CD4-positive, CD25-positive, alpha-beta regulatory T cell (primary cell): ENCODE measurements around the gene LGALS14. TPM values are rescaled to one million over a fixed set of nuclear protein-coding genes. Genes with fewer than 3 reads are reported as not detected.

Source experiments
- ATAC-seq, 2 donors: fragments of 150-1000 bp; cut with Tn5 transposase; one replicate each; pipeline ENCODE4 v1.10.0; 2021; ENCODE audit warnings: low read depth in 2 of 2, moderate number of reproducible peaks in 2 of 2, moderate library complexity in 1 of 2
- DNase-seq, 3 donors: peaks; one replicate each; pipeline versions ENCODE4 v3.0.0 to v3.0.0-alpha.2; 2012 to 2022; ENCODE audit warnings: mixed read lengths in 1 of 3
- H3K27ac ChIP-seq: one replicate; pipeline ENCODE4 v1.7.0; 2013; ENCODE audit warnings: mild to moderate bottlenecking, low read length; ENCODE audit not compliant: insufficient read depth, poor library complexity, severe bottlenecking
- H3K27me3 ChIP-seq: one replicate; pipeline ENCODE4 v1.7.0; 2013; ENCODE audit warnings: low read length; ENCODE audit not compliant: control insufficient read depth, insufficient read depth
- H3K36me3 ChIP-seq: one replicate; pipeline ENCODE4 v1.7.0; 2013; ENCODE audit warnings: mild to moderate bottlenecking, low read length, moderate library complexity; ENCODE audit not compliant: control insufficient read depth, insufficient read depth
- H3K4me1 ChIP-seq: 2 replicates; pipeline ENCODE4 v1.7.0; 2013; ENCODE audit warnings: mild to moderate bottlenecking, low read length; ENCODE audit not compliant: insufficient read depth, control insufficient read depth, poor library complexity, severe bottlenecking
- H3K4me3 ChIP-seq: one replicate; pipeline ENCODE4 v1.7.0; 2013; ENCODE audit warnings: low read depth, mild to moderate bottlenecking, low read length, moderate library complexity
- H3K9me3 ChIP-seq, 2 experiments: 1 replicate in 1 of 2; 2 replicates in 1 of 2; pipeline ENCODE4 v1.7.0; 2013; ENCODE audit warnings: low read length in 2 of 2, mild to moderate bottlenecking in 1 of 2, moderate library complexity in 1 of 2; ENCODE audit not compliant: control insufficient read depth in 2 of 2
- H3K27ac Mint-ChIP-seq, 3 donors: one replicate each; pipeline ENCODE4 v1.8.0; 2020 to 2022; ENCODE audit warnings: mild to moderate bottlenecking in 3 of 3, mixed read lengths in 3 of 3, moderate library complexity in 2 of 3
- H3K27me3 Mint-ChIP-seq: one replicate; pipeline ENCODE4 v1.8.0; 2022; ENCODE audit warnings: mild to moderate bottlenecking, mixed read lengths
- H3K36me3 Mint-ChIP-seq: one replicate; pipeline ENCODE4 v1.8.0; 2020; ENCODE audit warnings: mixed read lengths
- H3K4me1 Mint-ChIP-seq, 4 donors: one replicate each; pipeline ENCODE4 v1.8.0; 2020 to 2022; ENCODE audit warnings: mixed read lengths in 4 of 4, mild to moderate bottlenecking in 1 of 4
- H3K4me3 Mint-ChIP-seq, 4 donors: one replicate each; pipeline ENCODE4 v1.8.0; 2020 to 2022; ENCODE audit warnings: mild to moderate bottlenecking in 4 of 4, mixed read lengths in 4 of 4, moderate library complexity in 3 of 4
- H3K9me3 Mint-ChIP-seq, 7 donors: one replicate each; pipeline ENCODE4 v1.8.0; 2020 to 2022; ENCODE audit warnings: mixed read lengths in 7 of 7, mild to moderate bottlenecking in 3 of 7, moderate library complexity in 2 of 7
- polyA plus RNA-seq, 4 donors: library from polyadenylated mRNA; unstranded; fragments of 300-500 nt; fragmentation: Illumina TruSeq; gene quantifications; one replicate each; pipeline ENCODE4 v1.2.3, GENCODE V29; 2021
- total RNA-seq: library from RNA; stranded (reverse); gene quantifications from one replicate; pipeline ENCODE4 v1.2.3, GENCODE V29; 2022

The LGALS14 gene
- total and polyA plus RNA-seq, 5 donors from 2014 or later, result 0.73 TPM; not detected in 4

GRCh38 chr19:39752390-39752789 is 48.1 kb downstream of the LGALS14 start:
- no peak overlapping the region for H3K4me3 ChIP-seq
- Mint-ChIP-seq H3K27me3 (peaks cover 33% of the 10 kb centered on the region), H3K4me3 (no peak overlapping the region), H3K27ac (no peak overlapping the region), H3K4me1 (no peaks in the 10 kb centered on the region), H3K36me3 (no peaks in the 10 kb centered on the region), H3K9me3 (no peaks in the 10 kb centered on the region)
- H3K27me3 ChIP-seq, result peaks cover 12% of the 10 kb centered on the region
- no peak for DNase-seq
- no peaks in the 10 kb centered on the region for H3K36me3 ChIP-seq
- H3K4me1 ChIP-seq, result no peaks in the 10 kb centered on the region
- H3K9me3 ChIP-seq, result no peaks in the 10 kb centered on the region
- no peak overlapping the region for H3K27ac ChIP-seq
- no peak for ATAC-seq

- no peaks in the 10 kb centered on the region for H3K36me3 ChIP-seq
- peaks cover 35% of the 10 kb centered on the region for H3K27me3 Mint-ChIP-seq
- no peak for ATAC-seq
- no peak for DNase-seq
- no peak overlapping the region for H3K27ac Mint-ChIP-seq
- no peaks in the 10 kb centered on the region for H3K4me1 Mint-ChIP-seq
- no peak overlapping the region for H3K4me3 Mint-ChIP-seq
- H3K27me3 ChIP-seq, result peaks cover 12% of the 10 kb centered on the region
- no peaks in the 10 kb centered on the region for H3K36me3 Mint-ChIP-seq
- no peaks in the 10 kb centered on the region for H3K9me3 ChIP-seq
- H3K9me3 Mint-ChIP-seq, result no peaks in the 10 kb centered on the region
- H3K27ac ChIP-seq, result no peak overlapping the region
- no peaks in the 10 kb centered on the region for H3K4me1 ChIP-seq
- H3K4me3 ChIP-seq, result no peak overlapping the region
Observed at GRCh38 chr19:39752795-39753194, 48.5 kb downstream of the LGALS14 start.

DNA sequence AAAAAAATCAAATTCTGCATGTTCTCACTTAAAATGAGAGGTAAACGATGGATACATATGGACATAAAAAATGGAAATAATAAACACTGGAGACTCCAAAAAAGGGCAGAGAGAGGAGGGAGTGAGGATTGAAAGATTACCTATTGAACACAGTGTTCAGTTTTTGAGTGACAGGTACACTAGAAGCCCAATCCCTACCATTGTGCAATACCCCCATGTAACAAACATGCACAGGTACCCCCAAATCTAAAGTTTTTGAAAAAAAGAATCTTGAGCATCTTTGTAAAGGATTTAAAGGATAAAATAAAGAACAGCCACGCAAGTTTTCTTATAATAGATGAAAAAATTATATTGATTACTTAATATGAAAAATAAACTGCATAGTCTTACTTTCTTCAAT is 50.3 kb downstream of the LGALS14 start:
- Mint-ChIP-seq H3K27ac (no peak overlapping the region), H3K9me3 (no peaks in the 10 kb centered on the region), H3K27me3 (peaks cover 43% of the 10 kb centered on the region), H3K4me1 (no peaks in the 10 kb centered on the region), H3K36me3 (no peaks in the 10 kb centered on the region), H3K4me3 (no peak overlapping the region)
- DNase-seq (no peak), ATAC-seq (no peak)
- no peaks in the 10 kb centered on the region for H3K9me3 ChIP-seq
- peaks cover 18% of the 10 kb centered on the region for H3K27me3 ChIP-seq
- H3K36me3 ChIP-seq, result no peaks in the 10 kb centered on the region
- H3K4me1 ChIP-seq, result no peaks in the 10 kb centered on the region
- H3K27ac ChIP-seq, result no peak overlapping the region
- H3K4me3 ChIP-seq, result no peak overlapping the region

DNA sequence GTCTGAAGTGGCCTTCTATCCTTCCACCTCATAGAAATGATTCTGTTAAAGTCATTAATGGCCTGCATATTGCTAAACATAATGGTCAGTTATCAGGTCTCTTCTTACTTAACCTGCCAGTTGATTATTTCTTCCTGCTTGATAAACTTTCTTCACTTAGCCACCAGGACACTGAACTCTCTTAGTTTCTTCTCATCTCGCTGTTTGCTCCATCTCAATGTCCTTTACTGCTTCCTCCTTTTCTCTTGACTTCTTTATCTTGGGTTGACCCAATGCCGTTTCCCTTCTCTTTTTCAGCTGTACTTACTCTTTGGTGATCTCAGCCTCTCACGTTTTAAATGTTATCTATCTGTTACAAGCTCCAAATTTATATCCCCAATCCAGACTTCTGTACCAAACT is 50.7 kb downstream of the LGALS14 start:
- DNase-seq (no peak), ATAC-seq (no peak)
- Histone ChIP-seq H3K27ac (no peak overlapping the region), H3K9me3 (no peaks in the 10 kb centered on the region), H3K36me3 (no peaks in the 10 kb centered on the region), H3K4me1 (no peaks in the 10 kb centered on the region), H3K27me3 (peaks cover 18% of the 10 kb centered on the region), H3K4me3 (no peak overlapping the region)
- no peaks in the 10 kb centered on the region for H3K9me3 Mint-ChIP-seq
- no peak overlapping the region for H3K27ac Mint-ChIP-seq
- H3K36me3 Mint-ChIP-seq, result no peaks in the 10 kb centered on the region
- peaks cover 46% of the 10 kb centered on the region for H3K27me3 Mint-ChIP-seq
- H3K4me1 Mint-ChIP-seq, result no peaks in the 10 kb centered on the region
- H3K4me3 Mint-ChIP-seq, result no peak overlapping the region

Other genes starting within 250 kb of the LGALS14 start
- gene TIMM50, start 223.6 kb upstream of the LGALS14 start, total RNA-seq, result 45.3 TPM
- 10 to 100 TPM; 35.4 to 47.4 (median 40.2) TPM for gene TIMM50, start 223.6 kb upstream of the LGALS14 start, polyA plus RNA-seq
- 0.17 TPM for gene DLL3, start 205.5 kb upstream of the LGALS14 start, total RNA-seq
- gene DLL3, start 205.5 kb upstream of the LGALS14 start, polyA plus RNA-seq, result under 1 TPM in 1 of 4 donors, not detected in 3; 0.13 TPM
- not detected for gene SELENOV, start 189.3 kb upstream of the LGALS14 start, total RNA-seq
- gene SELENOV, start 189.3 kb upstream of the LGALS14 start, polyA plus RNA-seq, result not detected
- gene EID2B, start 171.6 kb upstream of the LGALS14 start, total RNA-seq, result 4.8 TPM
- 10 to 100 TPM in 3 of 4 donors, 1 to 10 TPM in 1; 7.3 to 11.3 (median 10.3) TPM for gene EID2B, start 171.6 kb upstream of the LGALS14 start, polyA plus RNA-seq
- gene EID2, start 164.3 kb upstream of the LGALS14 start, total RNA-seq, result 13.1 TPM
- 10 to 100 TPM; 20.2 to 32.7 (median 23.8) TPM for gene EID2, start 164.3 kb upstream of the LGALS14 start, polyA plus RNA-seq
- gene LGALS13, start 102.0 kb upstream of the LGALS14 start, total RNA-seq, result not detected
- gene LGALS13, start 102.0 kb upstream of the LGALS14 start, polyA plus RNA-seq, result not detected
- gene LGALS16, start 48.6 kb upstream of the LGALS14 start, total RNA-seq, result not detected
- gene LGALS16, start 48.6 kb upstream of the LGALS14 start, polyA plus RNA-seq, result not detected
- 2.9 TPM for gene CLC, start 33.5 kb downstream of the LGALS14 start, total RNA-seq
- not detected for gene CLC, start 33.5 kb downstream of the LGALS14 start, polyA plus RNA-seq
- gene LEUTX, start 74.4 kb downstream of the LGALS14 start, total RNA-seq, result not detected
- not detected for gene LEUTX, start 74.4 kb downstream of the LGALS14 start, polyA plus RNA-seq
- 32.6 TPM for gene DYRK1B, start 129.7 kb downstream of the LGALS14 start, total RNA-seq
- gene DYRK1B, start 129.7 kb downstream of the LGALS14 start, polyA plus RNA-seq, result 10 to 100 TPM in 3 of 4 donors, 1 to 10 TPM in 1; 7.2 to 12.8 (median 10.5) TPM
- gene FBL, start 141.9 kb downstream of the LGALS14 start, total RNA-seq, result 194 TPM
- 100 to 1,000 TPM; 142 to 186 (median 166) TPM for gene FBL, start 141.9 kb downstream of the LGALS14 start, polyA plus RNA-seq
- gene FCGBP, start 230.2 kb downstream of the LGALS14 start, total RNA-seq, result 8.4 TPM
- gene FCGBP, start 230.2 kb downstream of the LGALS14 start, polyA plus RNA-seq, result under 1 TPM; 0.06 to 0.27 (median 0.21) TPM